ENCODE data around the gene SHISA9. TPM values are rescaled to one million over a fixed set of nuclear protein-coding genes. Genes with fewer than 3 reads are reported as not detected.

SHISA9 gene
- polyA plus RNA-seq, 1 of the 3 experiments (the other 2 are of a cell fraction) = 0.02 TPM

GRCh38 chr16:13083681-13084080 is 182.3 kb downstream of the SHISA9 start:
- Histone ChIP-seq H3K9me2 (no peaks in the 10 kb centered on the region), H2AFZ (ENCODE audit: low read depth) (no peak overlapping the region), H3K9ac (no peak overlapping the region), H3F3A (replicated peaks; ENCODE audit: insufficient read depth) (no peaks in the 10 kb centered on the region), H3K9me3 (no peaks in the 10 kb centered on the region), H3K4me1 (ENCODE audit: control insufficient read depth in 1 of 2, insufficient read depth in 2 of 2, low read depth in 1 of 2, low read length in 1 of 2) (no peaks in the 10 kb centered on the region), H3K36me3 (replicated peaks in 1 of 2; ENCODE audit: control insufficient read depth in 1 of 2, insufficient read depth in 2 of 2, low read length in 1 of 2) (no peaks in the 10 kb centered on the region), H3K27ac (ENCODE audit: low read depth in 2 of 2, low read length in 1 of 2) (no peak overlapping the region), H3K4me2 (no peak overlapping the region), H3K4me3 (ENCODE audit: low read depth in 2 of 2, low read length in 1 of 2) (no peak overlapping the region), H3K27me3 (ENCODE audit: insufficient read depth) (no peaks in the 10 kb centered on the region), H4K20me1 (ENCODE audit: insufficient read depth) (no peaks in the 10 kb centered on the region), H3K79me2 (ENCODE audit: insufficient read depth) (no peaks in the 10 kb centered on the region)
- CTCF ChIA-PET = no interaction called here
- DNase-seq = no peak
- POLR2A ChIA-PET = no interaction called here
- no peak for TF ChIP-seq TAF1 (IDR thresholded peaks at IDR 0.05; ENCODE audit: borderline replicate concordance, low read depth, low read length)
- no peak for TF ChIP-seq SIN3A (IDR thresholded peaks at IDR 0.05; ENCODE audit: borderline replicate concordance, low read depth, low read length)
- TF ChIP-seq JUND (IDR thresholded peaks at IDR 0.05) = no peak
- TF ChIP-seq CTCF (IDR thresholded peaks at IDR 0.05) = no peak
- TF ChIP-seq NFIC (IDR thresholded peaks at IDR 0.05; ENCODE audit: borderline replicate concordance) = no peak
- TF ChIP-seq RCOR1 (IDR thresholded peaks at IDR 0.05; ENCODE audit: low read length) = no peak
- no peak for TF ChIP-seq FOXM1 (IDR thresholded peaks at IDR 0.05; ENCODE audit: low read depth)
- TF ChIP-seq MXI1 (IDR thresholded peaks at IDR 0.05; ENCODE audit: low read depth, low read length) = no peak
- TF ChIP-seq PBX3 (IDR thresholded peaks at IDR 0.05) = no peak
- TF ChIP-seq CHD2 (IDR thresholded peaks at IDR 0.05; ENCODE audit: low read length, partially characterized antibody) = no peak
- no peak for TF ChIP-seq RAD21 (IDR thresholded peaks at IDR 0.05; ENCODE audit: low read length)
- TF ChIP-seq TCF12 (IDR thresholded peaks at IDR 0.05) = no peak
- 4% methylated on average over 5 of the region's 5 CpGs for WGBS (ENCODE audit: low lambda C conversion rate)

GRCh38 chr16:13084331-13084730 is 182.9 kb downstream of the SHISA9 start:
- H3K27me3 ChIP-seq (ENCODE audit: insufficient read depth) = no peaks in the 10 kb centered on the region
- H3K4me3 ChIP-seq (ENCODE audit: low read depth in 2 of 2, low read length in 1 of 2) = no peak overlapping the region
- no peaks in the 10 kb centered on the region for H3K9me2 ChIP-seq
- H3K36me3 ChIP-seq (replicated peaks in 1 of 2; ENCODE audit: control insufficient read depth in 1 of 2, insufficient read depth in 2 of 2, low read length in 1 of 2) = no peaks in the 10 kb centered on the region
- no peaks in the 10 kb centered on the region for H3K9me3 ChIP-seq
- H3K9ac ChIP-seq = no peak overlapping the region
- H2AFZ ChIP-seq (ENCODE audit: low read depth) = no peak overlapping the region
- H3K4me2 ChIP-seq = no peak overlapping the region
- DNase-seq = no peak
- H4K20me1 ChIP-seq (ENCODE audit: insufficient read depth) = no peaks in the 10 kb centered on the region
- WGBS (ENCODE audit: low lambda C conversion rate) = 3% methylated on average over 2 of the region's 2 CpGs
- POLR2A ChIA-PET = no interaction called here
- H3K79me2 ChIP-seq (ENCODE audit: insufficient read depth) = no peaks in the 10 kb centered on the region
- no peak overlapping the region for H3K27ac ChIP-seq (ENCODE audit: low read depth in 2 of 2, low read length in 1 of 2)
- no peaks in the 10 kb centered on the region for H3K4me1 ChIP-seq (ENCODE audit: control insufficient read depth in 1 of 2, insufficient read depth in 2 of 2, low read depth in 1 of 2, low read length in 1 of 2)
- no peaks in the 10 kb centered on the region for H3F3A ChIP-seq (replicated peaks; ENCODE audit: insufficient read depth)
- TF ChIP-seq GABPA (IDR thresholded peaks at IDR 0.05; ENCODE audit: low read depth) (no peak), POLR2AphosphoS5 (IDR thresholded peaks at IDR 0.05; ENCODE audit: low read depth, low read length) (no peak), MAX (IDR thresholded peaks at IDR 0.05; ENCODE audit: low read depth) (no peak), RAD21 (IDR thresholded peaks at IDR 0.05; ENCODE audit: low read length) (no peak), ELF1 (IDR thresholded peaks at IDR 0.05) (no peak), RCOR1 (IDR thresholded peaks at IDR 0.05; ENCODE audit: low read length) (no peak), FOXJ3 (CRISPR knock-in tag; IDR thresholded peaks at IDR 0.05) (no peak), YY1 (IDR thresholded peaks at IDR 0.05; ENCODE audit: low read depth) (no peak), FOSL2 (IDR thresholded peaks at IDR 0.05; ENCODE audit: borderline replicate concordance, low read depth) (no peak)
- CTCF ChIA-PET = no interaction called here

All from SK-N-SH (cell line).